Measurements from ENCODE around the gene RPL4.

GRCh38 chr15:66508293-66508883 is 3.7 kb upstream of the RPL4 start:
- TF ChIP-seq CTCF (IDR thresholded peaks at IDR 0.05) (no peak), POLR2A (IDR thresholded peaks at IDR 0.05) (no peak), EP300 (IDR thresholded peaks at IDR 0.05) (no peak)

All from ovary (tissue), 3 donors.